Measurements from ENCODE around the gene DDC.

DDC gene

GRCh38 chr7:50594136-50594535, 28.9 kb upstream of the DDC start:
- Histone ChIP-seq H3K9ac (no peak overlapping the region), H3K4me2 (ENCODE audit: low read length) (no peak overlapping the region), H3K27ac (no peak overlapping the region), H3K4me3 (ENCODE audit: low read depth, low read length) (no peak overlapping the region), H3K4me1 (no peaks in the 10 kb centered on the region), H3K36me3 (ENCODE audit: control insufficient read depth, insufficient read depth, low read length) (no peaks in the 10 kb centered on the region), H3K9me3 (ENCODE audit: control insufficient read depth, low read length) (no peaks in the 10 kb centered on the region), H2AFZ (no peak overlapping the region), H3K79me2 (no peaks in the 10 kb centered on the region), H3K27me3 (ENCODE audit: control insufficient read depth, insufficient read depth, low read length) (no peaks in the 10 kb centered on the region)
- no peak for TF ChIP-seq CTCF (IDR thresholded peaks at IDR 0.05)

DNA sequence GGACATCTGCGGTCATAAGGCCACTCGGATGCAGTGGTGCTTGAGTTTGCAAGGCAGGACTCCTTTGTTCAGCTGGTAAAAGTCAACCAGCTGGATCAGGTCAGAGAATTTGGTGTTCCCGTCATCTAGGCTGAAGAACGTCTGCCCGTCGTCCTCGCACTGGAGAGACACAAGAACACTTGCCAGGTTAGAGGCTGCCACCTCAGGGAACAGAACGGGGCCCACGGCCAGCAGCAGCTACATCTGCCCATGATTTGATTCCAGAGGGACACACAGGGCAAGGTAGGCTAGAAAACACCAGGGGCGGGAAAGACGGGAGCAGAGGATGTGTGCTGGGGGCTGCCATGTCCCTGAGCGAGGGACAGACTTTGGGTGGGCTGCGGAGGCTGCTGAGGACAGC, 27.7 kb upstream of the DDC start:
- H3K9ac ChIP-seq, result no peak overlapping the region
- no peak for TF ChIP-seq CTCF (IDR thresholded peaks at IDR 0.05)
- no peak overlapping the region for H3K4me2 ChIP-seq (ENCODE audit: low read length)
- H3K4me3 ChIP-seq (ENCODE audit: low read depth, low read length), result no peak overlapping the region
- no peaks in the 10 kb centered on the region for H3K9me3 ChIP-seq (ENCODE audit: control insufficient read depth, low read length)
- H3K79me2 ChIP-seq, result no peaks in the 10 kb centered on the region
- H3K4me1 ChIP-seq, result no peaks in the 10 kb centered on the region
- no peaks in the 10 kb centered on the region for H3K36me3 ChIP-seq (ENCODE audit: control insufficient read depth, insufficient read depth, low read length)
- H3K27ac ChIP-seq, result no peak overlapping the region
- no peak overlapping the region for H2AFZ ChIP-seq
- no peaks in the 10 kb centered on the region for H3K27me3 ChIP-seq (ENCODE audit: control insufficient read depth, insufficient read depth, low read length)

GRCh38 chr7:50591480-50592438, 26.6 kb upstream of the DDC start:
- H3K4me2 ChIP-seq (ENCODE audit: low read length), result no peak overlapping the region
- no peak overlapping the region for H3K27ac ChIP-seq
- no peak overlapping the region for H3K4me3 ChIP-seq (ENCODE audit: low read depth, low read length)
- H3K27me3 ChIP-seq (ENCODE audit: control insufficient read depth, insufficient read depth, low read length), result no peaks in the 10 kb centered on the region
- no peaks in the 10 kb centered on the region for H3K79me2 ChIP-seq
- no peaks in the 10 kb centered on the region for H3K4me1 ChIP-seq
- H3K9me3 ChIP-seq (ENCODE audit: control insufficient read depth, low read length), result no peaks in the 10 kb centered on the region
- H3K9ac ChIP-seq, result no peak overlapping the region
- H3K36me3 ChIP-seq (ENCODE audit: control insufficient read depth, insufficient read depth, low read length), result no peaks in the 10 kb centered on the region
- H2AFZ ChIP-seq, result no peak overlapping the region
- no peak for TF ChIP-seq CTCF (IDR thresholded peaks at IDR 0.05)

DNA sequence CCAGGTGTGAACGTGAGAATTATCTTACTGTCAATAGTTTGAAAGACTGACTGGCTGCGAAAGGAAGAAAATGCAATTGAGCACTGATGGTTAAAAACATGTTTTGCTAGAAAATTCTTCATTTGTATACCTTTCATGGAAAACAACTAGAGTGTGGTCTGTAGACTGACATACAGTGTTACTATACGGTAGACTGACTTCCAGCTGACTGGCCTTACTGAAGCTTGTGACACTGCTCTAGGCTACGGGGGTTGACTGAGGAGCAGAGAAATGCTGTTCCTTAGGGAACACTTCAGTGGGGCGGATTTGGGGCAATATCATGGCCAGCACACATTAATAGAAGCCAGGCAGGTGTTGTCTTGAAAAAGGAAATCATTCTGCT, 25.9 kb upstream of the DDC start:
- TF ChIP-seq CTCF (IDR thresholded peaks at IDR 0.05), result no peak
- no peak overlapping the region for H3K27ac ChIP-seq
- no peak overlapping the region for H3K9ac ChIP-seq
- H3K4me2 ChIP-seq (ENCODE audit: low read length), result no peak overlapping the region
- no peaks in the 10 kb centered on the region for H3K27me3 ChIP-seq (ENCODE audit: control insufficient read depth, insufficient read depth, low read length)
- no peak overlapping the region for H3K4me3 ChIP-seq (ENCODE audit: low read depth, low read length)
- no peaks in the 10 kb centered on the region for H3K79me2 ChIP-seq
- H3K9me3 ChIP-seq (ENCODE audit: control insufficient read depth, low read length), result no peaks in the 10 kb centered on the region
- H2AFZ ChIP-seq, result no peak overlapping the region
- H3K4me1 ChIP-seq, result no peaks in the 10 kb centered on the region
- H3K36me3 ChIP-seq (ENCODE audit: control insufficient read depth, insufficient read depth, low read length), result no peaks in the 10 kb centered on the region

GRCh38 chr7:50590535-50590934, 25.3 kb upstream of the DDC start:
- Histone ChIP-seq H3K79me2 (no peaks in the 10 kb centered on the region), H3K4me2 (ENCODE audit: low read length) (no peak overlapping the region), H3K27me3 (ENCODE audit: control insufficient read depth, insufficient read depth, low read length) (no peaks in the 10 kb centered on the region), H3K4me3 (ENCODE audit: low read depth, low read length) (no peak overlapping the region), H3K4me1 (no peaks in the 10 kb centered on the region), H3K36me3 (ENCODE audit: control insufficient read depth, insufficient read depth, low read length) (no peaks in the 10 kb centered on the region), H3K9ac (no peak overlapping the region), H2AFZ (no peak overlapping the region), H3K9me3 (ENCODE audit: control insufficient read depth, low read length) (no peaks in the 10 kb centered on the region), H3K27ac (no peak overlapping the region)
- no peak for TF ChIP-seq CTCF (IDR thresholded peaks at IDR 0.05)
